HEK293T (cell line): ENCODE results near the gene KCNJ11.

Experiments used
- CTCF ChIA-PET: fragments of 350-600 bp; formaldehyde crosslinking; extraction: SDS; loops from one replicate; lab custom pipeline; 2021; ENCODE audit warnings: antibody characterized with exemption, inconsistent platforms; lab: Yijun Ruan, JAX
- POLR2A ChIA-PET: fragments of 350-600 bp; formaldehyde crosslinking; extraction: SDS; loops from one replicate; lab custom pipeline; 2020; ENCODE audit warnings: antibody characterized with exemption, inconsistent platforms; lab: Yijun Ruan, JAX
- DNase-seq: peaks from one replicate; pipeline ENCODE4 v3.0.0; 2012; ENCODE audit warnings: mixed read lengths; ENCODE audit errors: extremely low spot score
- ARNT ChIP-seq: fragments of 450-650 bp; IDR thresholded peaks from 2 replicates; pipeline ENCODE4 v1.6.1; 2017; ENCODE audit warnings: mild to moderate bottlenecking
- BHLHE40 ChIP-seq: fragments of 450-650 bp; IDR thresholded peaks from 2 replicates; pipeline ENCODE4 v1.6.1; 2016; ENCODE audit warnings: mild to moderate bottlenecking, moderate library complexity, borderline replicate concordance
- CTBP1 ChIP-seq: fragments of 450-650 bp; IDR thresholded peaks from 2 replicates; pipeline ENCODE4 v1.6.1; 2016; ENCODE audit warnings: borderline replicate concordance
- ELF4 ChIP-seq: fragments of 450-650 bp; IDR thresholded peaks from 2 replicates; pipeline ENCODE4 v1.6.1; 2017; ENCODE audit warnings: antibody characterized with exemption
- FOXA1 ChIP-seq: fragments of 450-650 bp; IDR thresholded peaks from 2 replicates; pipeline ENCODE4 v1.6.1; 2016; ENCODE audit warnings: mild to moderate bottlenecking
- FOXK2 ChIP-seq: fragments of 450-650 bp; IDR thresholded peaks from 2 replicates; pipeline ENCODE4 v1.6.1; 2016; ENCODE audit warnings: mild to moderate bottlenecking
- FOXM1 ChIP-seq: fragments of 450-650 bp; IDR thresholded peaks from 2 replicates; pipeline ENCODE4 v1.6.1; 2017; ENCODE audit warnings: mild to moderate bottlenecking, borderline replicate concordance
- HDGF ChIP-seq: fragments of 450-650 bp; IDR thresholded peaks from 2 replicates; pipeline ENCODE4 v1.6.1; 2017; ENCODE audit warnings: antibody characterized with exemption, borderline replicate concordance
- L3MBTL2 ChIP-seq: fragments of 450-650 bp; conservative IDR thresholded peaks from 2 replicates; pipeline ENCODE4 v1.6.1; 2016; ENCODE audit warnings: mild to moderate bottlenecking
- LEF1 ChIP-seq: fragments of 450-650 bp; IDR thresholded peaks from 2 replicates; pipeline ENCODE4 v1.6.1; 2017; ENCODE audit warnings: mild to moderate bottlenecking, borderline replicate concordance
- NFRKB ChIP-seq: fragments of 450-650 bp; IDR thresholded peaks from 2 replicates; pipeline ENCODE4 v1.6.1; 2016; ENCODE audit warnings: mild to moderate bottlenecking, moderate library complexity
- PKNOX1 ChIP-seq: fragments of 450-650 bp; IDR thresholded peaks from 2 replicates; pipeline ENCODE4 v1.6.1; 2016
- SP1 ChIP-seq: fragments of 450-650 bp; IDR thresholded peaks from 2 replicates; pipeline ENCODE4 v1.6.1; 2017
- SUZ12 ChIP-seq: fragments of 450-650 bp; IDR thresholded peaks from 2 replicates; pipeline ENCODE4 v1.6.1; 2016; ENCODE audit warnings: mild to moderate bottlenecking
- TARDBP ChIP-seq: fragments of 450-650 bp; IDR thresholded peaks from 2 replicates; pipeline ENCODE4 v1.6.1; 2016
- ZNF384 ChIP-seq: fragments of 450-650 bp; IDR thresholded peaks from 2 replicates; pipeline ENCODE4 v1.6.1; 2016

The KCNJ11 gene

GRCh38 chr11:17350455-17351171, 37.8 kb downstream of the KCNJ11 start:
- ChIA-PET POLR2A (no interaction called here), CTCF (no interaction called here)

GRCh38 chr11:17347676-17348075, 40.8 kb downstream of the KCNJ11 start:
- ChIA-PET CTCF (interaction anchor here (0.7 kb wide), 1 partner anchor 46 kb away, joined by 3 read pairs; no protein-coding TSS in a partner anchor), POLR2A (interaction anchor here (1.4 kb wide), 1 partner anchor 71 kb away, joined by 3 read pairs; the partner anchor contains the start of gene NUCB2)
- no peak for TF ChIP-seq ELF4
- no peak for TF ChIP-seq LEF1
- no peak for TF ChIP-seq TARDBP
- no peak for TF ChIP-seq L3MBTL2
- TF ChIP-seq ZNF384 = no peak
- TF ChIP-seq FOXA1 = no peak
- TF ChIP-seq PKNOX1 = no peak
- TF ChIP-seq SP1 = no peak
- no peak for TF ChIP-seq SUZ12
- no peak for DNase-seq

More at GRCh38 chr11:17350455-17351171, 37.8 kb downstream of the KCNJ11 start:
- TF ChIP-seq L3MBTL2 (no peak), FOXM1 (no peak), ZNF384 (no peak), LEF1 (no peak)
- no peak for DNase-seq

DNA sequence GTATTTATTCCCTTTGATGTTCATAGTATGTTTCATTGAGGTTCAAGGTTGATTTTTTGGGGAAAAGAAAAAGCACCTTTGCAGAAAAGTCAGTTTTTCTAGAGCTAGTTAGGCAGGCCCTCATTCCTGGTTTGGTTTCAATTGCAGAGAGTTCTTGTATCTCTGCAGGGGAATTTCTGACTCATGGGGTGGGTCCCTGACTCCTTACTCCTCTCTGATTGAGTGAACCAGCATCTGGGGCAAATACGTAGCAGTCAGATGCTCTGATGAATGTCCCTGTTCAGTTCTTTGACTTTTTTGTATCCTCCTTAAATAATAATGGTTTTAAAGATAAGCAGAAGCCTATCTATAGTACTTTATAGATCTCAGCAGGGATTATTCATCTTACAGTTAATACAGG, 44.6 kb downstream of the KCNJ11 start:
- ChIA-PET CTCF (no interaction called here), POLR2A (interaction anchor here (1.5 kb wide), 1 partner anchor 10 kb away, joined by 7 read pairs; no protein-coding TSS in a partner anchor)
- no peak for DNase-seq
- no peak for TF ChIP-seq PKNOX1
- TF ChIP-seq ARNT = no peak
- no peak for TF ChIP-seq HDGF
- TF ChIP-seq L3MBTL2 = no peak
- TF ChIP-seq NFRKB = no peak
- no peak for TF ChIP-seq FOXK2
- TF ChIP-seq ELF4 = no peak
- TF ChIP-seq SUZ12 = no peak
- TF ChIP-seq LEF1 = no peak
- TF ChIP-seq FOXM1 = no peak
- TF ChIP-seq CTBP1 = no peak
- no peak for TF ChIP-seq SP1
- TF ChIP-seq TARDBP = no peak
- no peak for TF ChIP-seq BHLHE40
- no peak for TF ChIP-seq ZNF384
- TF ChIP-seq FOXA1 = no peak

- no peak for DNase-seq
- ChIA-PET CTCF (no interaction called here), POLR2A (no interaction called here)
- no peak for TF ChIP-seq CTBP1
- no peak for TF ChIP-seq FOXK2
These were observed 45.2 kb downstream of the KCNJ11 start for GRCh38 chr11:17343257-17343656.
